Measurements from ENCODE around the gene VN1R2. TPM values are rescaled to one million over a fixed set of nuclear protein-coding genes. Genes with fewer than 3 reads are reported as not detected.
"Not testable (repeated sequence)": the region's sequence is repeated elsewhere in the genome, so short reads cannot be mapped to it uniquely, and the experiment has no call there.

The VN1R2 gene
- total RNA-seq, 2 donors from 2014 or later, result not detected

- Histone ChIP-seq H3K9me3 (ENCODE audit: control insufficient read depth, low read length) (peaks cover 36% of the 10 kb centered on the region), H3K4me3 (ENCODE audit: low read length) (no peak overlapping the region), H3K27ac (ENCODE audit: low read depth, low read length) (no peak overlapping the region), H3K4me1 (ENCODE audit: control insufficient read depth, insufficient read depth, low read length) (no peaks in the 10 kb centered on the region), H3K9ac (ENCODE audit: extremely low read depth, low read length, poor library complexity, severe bottlenecking) (no peak overlapping the region), H3K36me3 (ENCODE audit: control insufficient read depth, insufficient read depth, low read length) (no peaks in the 10 kb centered on the region), H3K27me3 (ENCODE audit: control insufficient read depth, insufficient read depth, low read length, poor library complexity, severe bottlenecking) (no peaks in the 10 kb centered on the region)
- WGBS, 2 experiments (ENCODE audit: insufficient coverage in 1 of 2, insufficient read length in 1 of 2), result 91 to 95% methylated on average over 38 to 47 of the region's 47 CpGs
- Mint-ChIP-seq H3K4me3 (no peak overlapping the region), H3K9me3 (peaks cover 45% of the 10 kb centered on the region), H3K36me3 (ENCODE audit: low read depth) (no peaks in the 10 kb centered on the region), H3K27ac (no peak overlapping the region), H3K27me3 (ENCODE audit: insufficient read depth) (peaks cover 4% of the 10 kb centered on the region), H3K4me1 (no peaks in the 10 kb centered on the region)
- no peak for TF ChIP-seq CTCF (conservative IDR thresholded peaks at IDR 0.05)
- DNase-seq, result no peak
Measured at GRCh38 chr19:53290758-53291549, 32.9 kb downstream of the VN1R2 start.

- no peak overlapping the region for H3K27ac Mint-ChIP-seq
- H3K27me3 ChIP-seq (ENCODE audit: control insufficient read depth, insufficient read depth, low read length, poor library complexity, severe bottlenecking), result no peaks in the 10 kb centered on the region
- 78 to 93% methylated on average over 2 to 7 of the region's 7 CpGs for WGBS, 2 experiments (ENCODE audit: insufficient coverage in 1 of 2, insufficient read length in 1 of 2)
- H3K4me3 Mint-ChIP-seq, result no peak overlapping the region
- H3K27ac ChIP-seq (ENCODE audit: low read depth, low read length), result no peak overlapping the region
- H3K4me1 Mint-ChIP-seq, result no peaks in the 10 kb centered on the region
- H3K9me3 ChIP-seq (ENCODE audit: control insufficient read depth, low read length), result peaks cover 43% of the 10 kb centered on the region
- peaks cover 2% of the 10 kb centered on the region for H3K27me3 Mint-ChIP-seq (ENCODE audit: insufficient read depth)
- H3K4me3 ChIP-seq (ENCODE audit: low read length), result peak overlapping the region; percentile 26
- no peak for TF ChIP-seq CTCF (conservative IDR thresholded peaks at IDR 0.05)
- peaks cover 51% of the 10 kb centered on the region for H3K9me3 Mint-ChIP-seq
- H3K4me1 ChIP-seq (ENCODE audit: control insufficient read depth, insufficient read depth, low read length), result no peaks in the 10 kb centered on the region
- H3K36me3 Mint-ChIP-seq (ENCODE audit: low read depth), result no peaks in the 10 kb centered on the region
- no peaks in the 10 kb centered on the region for H3K36me3 ChIP-seq (ENCODE audit: control insufficient read depth, insufficient read depth, low read length)
- no peak overlapping the region for H3K9ac ChIP-seq (ENCODE audit: extremely low read depth, low read length, poor library complexity, severe bottlenecking)
- DNase-seq, result peak; percentile 64
Measured at GRCh38 chr19:53294786-53295441, 36.8 kb downstream of the VN1R2 start.

GRCh38 chr19:53301341-53301740, 43.2 kb downstream of the VN1R2 start:
- no CpG with 5 or more reads among the region's 8 CpGs for WGBS, 2 experiments (ENCODE audit: insufficient coverage in 1 of 2, insufficient read length in 1 of 2)
- H3K27me3 ChIP-seq (ENCODE audit: control insufficient read depth, insufficient read depth, low read length, poor library complexity, severe bottlenecking), result peaks cover 14% of the 10 kb centered on the region
- H3K9ac ChIP-seq (ENCODE audit: extremely low read depth, low read length, poor library complexity, severe bottlenecking); H3K4me1 ChIP-seq (ENCODE audit: control insufficient read depth, insufficient read depth, low read length); H3K27ac Mint-ChIP-seq; H3K4me3 ChIP-seq (ENCODE audit: low read length); H3K36me3 ChIP-seq (ENCODE audit: control insufficient read depth, insufficient read depth, low read length); H3K27ac ChIP-seq (ENCODE audit: low read depth, low read length); H3K36me3 Mint-ChIP-seq (ENCODE audit: low read depth); H3K9me3 Mint-ChIP-seq; H3K4me1 Mint-ChIP-seq; H3K9me3 ChIP-seq (ENCODE audit: control insufficient read depth, low read length); H3K4me3 Mint-ChIP-seq; DNase-seq: not testable (repeated sequence)
- H3K27me3 Mint-ChIP-seq (ENCODE audit: insufficient read depth), result peaks cover 33% of the 10 kb centered on the region
- peak; percentile 36 for TF ChIP-seq CTCF (conservative IDR thresholded peaks at IDR 0.05)

All from endodermal cell (in vitro differentiated cells).